NCI-H524 (cell line): ENCODE measurements around the gene AHRR.

Experiments
- DNase-seq, 2 experiments: peaks; one replicate each; lab custom pipeline; 2025; lab: John Stamatoyannopoulos, UW

AHRR gene

GRCh38 chr5:429453-430188 is 108.1 kb downstream of the AHRR start:
- no peak for DNase-seq

GRCh38 chr5:430214-430925 is 108.9 kb downstream of the AHRR start:
- DNase-seq, result no peak

DNA sequence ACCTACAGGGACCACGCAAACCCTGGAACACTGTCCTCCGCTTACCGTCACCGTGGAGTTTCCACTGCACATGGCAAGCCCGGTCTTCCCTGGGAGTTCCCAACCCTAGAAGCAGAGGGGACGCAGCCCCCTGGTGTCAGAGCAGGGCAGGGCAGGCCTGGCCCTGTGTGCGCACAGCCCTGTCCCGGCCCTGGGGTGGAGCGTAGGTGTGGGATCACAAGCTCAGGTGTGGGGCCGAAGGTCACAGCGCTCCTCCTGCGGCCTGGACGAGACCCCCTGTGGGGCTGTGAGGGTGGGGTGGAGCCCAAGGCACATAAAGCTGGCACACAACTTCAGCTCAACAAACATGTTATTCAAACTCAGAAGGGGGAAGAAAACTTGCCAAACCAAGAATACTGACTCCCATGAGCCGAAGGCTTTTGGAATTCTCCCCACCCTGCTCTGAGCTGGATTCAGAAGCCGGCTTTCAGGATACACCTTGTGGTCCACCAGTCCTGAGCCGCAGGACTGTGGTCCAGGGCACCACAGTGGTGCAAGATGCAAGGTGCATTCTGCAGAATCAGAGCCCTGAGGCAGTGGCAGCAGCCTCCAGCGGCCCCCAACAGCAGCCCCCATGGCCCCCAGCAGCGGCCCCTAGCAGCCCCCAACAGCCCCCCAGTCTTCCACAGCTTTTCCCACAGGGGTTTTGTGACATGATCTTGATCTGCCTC is 109.6 kb downstream of the AHRR start:
- DNase-seq, result peak; percentile 45 to 78

DNA sequence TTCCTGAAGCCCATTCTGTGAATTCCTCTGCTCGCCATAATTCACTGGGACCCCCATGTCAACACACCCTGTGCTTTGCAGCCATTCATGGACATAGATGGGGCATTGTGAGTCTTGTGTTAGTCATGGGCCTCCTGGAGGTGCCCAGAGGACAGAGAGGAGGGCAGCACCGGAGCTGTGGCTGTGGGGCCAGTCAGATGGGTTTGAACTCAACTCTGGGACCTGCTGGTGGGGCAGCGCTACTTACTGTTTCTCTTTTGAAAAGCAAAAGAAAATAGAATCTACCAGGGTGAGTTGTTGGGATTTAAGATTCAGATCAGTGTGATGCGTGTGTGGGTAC is 110.2 kb downstream of the AHRR start:
- DNase-seq, result no peak

DNA sequence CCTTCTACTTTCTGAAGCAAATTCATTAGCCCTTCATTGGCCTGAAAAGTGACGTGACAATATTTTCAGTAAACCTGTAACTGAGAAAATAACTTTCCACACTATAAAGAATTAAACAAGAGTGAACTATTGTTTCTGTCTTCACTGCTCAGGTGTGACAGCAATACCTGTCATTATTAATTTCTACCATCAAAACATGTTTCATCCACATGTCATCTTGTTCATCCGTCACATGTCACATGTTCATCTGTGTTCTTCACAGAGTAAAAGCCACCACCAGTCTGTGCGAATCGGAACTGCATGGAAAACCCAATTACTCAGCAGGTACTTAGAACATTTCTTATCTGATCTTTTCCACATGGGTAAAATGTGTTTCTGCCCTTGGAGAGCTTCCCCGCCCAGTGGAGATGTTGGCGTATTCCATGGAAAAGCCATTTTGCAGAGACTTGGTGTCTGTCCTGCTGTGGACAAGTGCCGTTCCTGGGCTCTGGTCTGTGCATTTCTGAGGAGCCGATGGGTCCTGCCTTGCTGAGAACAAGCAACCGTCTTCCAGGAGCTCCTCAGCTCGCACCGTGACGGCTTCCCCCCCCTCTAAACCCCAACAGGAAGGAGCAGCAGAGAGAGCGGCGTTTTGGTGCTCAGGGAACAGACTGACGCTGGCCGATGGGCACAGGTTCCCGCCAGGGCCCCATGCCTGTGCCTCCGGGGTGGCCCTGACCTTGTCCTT is 110.8 kb downstream of the AHRR start:
- no peak for DNase-seq

GRCh38 chr5:432928-433791 is 111.6 kb downstream of the AHRR start:
- no peak for DNase-seq

DNA sequence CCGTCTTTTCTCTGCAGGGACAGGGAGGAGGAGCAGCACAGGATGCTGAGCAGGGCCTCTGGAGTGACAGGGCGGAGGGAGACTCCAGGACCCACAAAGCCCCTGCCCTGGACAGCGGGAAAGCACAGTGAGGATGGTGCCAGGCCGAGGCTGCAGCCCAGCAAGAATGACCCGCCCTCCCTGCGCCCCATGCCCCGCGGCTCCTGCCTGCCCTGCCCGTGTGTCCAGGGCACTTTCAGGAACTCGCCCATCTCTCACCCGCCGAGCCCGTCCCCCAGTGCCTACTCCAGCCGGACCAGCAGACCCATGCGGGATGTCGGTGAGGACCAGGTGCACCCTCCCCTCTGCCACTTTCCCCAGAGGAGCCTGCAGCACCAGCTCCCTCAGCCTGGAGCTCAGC is 112.3 kb downstream of the AHRR start:
- DNase-seq, result no peak

- no peak for DNase-seq
These were observed 113.1 kb downstream of the AHRR start for GRCh38 chr5:434443-435146.

GRCh38 chr5:435156-435790 is 113.8 kb downstream of the AHRR start:
- no peak for DNase-seq

DNA sequence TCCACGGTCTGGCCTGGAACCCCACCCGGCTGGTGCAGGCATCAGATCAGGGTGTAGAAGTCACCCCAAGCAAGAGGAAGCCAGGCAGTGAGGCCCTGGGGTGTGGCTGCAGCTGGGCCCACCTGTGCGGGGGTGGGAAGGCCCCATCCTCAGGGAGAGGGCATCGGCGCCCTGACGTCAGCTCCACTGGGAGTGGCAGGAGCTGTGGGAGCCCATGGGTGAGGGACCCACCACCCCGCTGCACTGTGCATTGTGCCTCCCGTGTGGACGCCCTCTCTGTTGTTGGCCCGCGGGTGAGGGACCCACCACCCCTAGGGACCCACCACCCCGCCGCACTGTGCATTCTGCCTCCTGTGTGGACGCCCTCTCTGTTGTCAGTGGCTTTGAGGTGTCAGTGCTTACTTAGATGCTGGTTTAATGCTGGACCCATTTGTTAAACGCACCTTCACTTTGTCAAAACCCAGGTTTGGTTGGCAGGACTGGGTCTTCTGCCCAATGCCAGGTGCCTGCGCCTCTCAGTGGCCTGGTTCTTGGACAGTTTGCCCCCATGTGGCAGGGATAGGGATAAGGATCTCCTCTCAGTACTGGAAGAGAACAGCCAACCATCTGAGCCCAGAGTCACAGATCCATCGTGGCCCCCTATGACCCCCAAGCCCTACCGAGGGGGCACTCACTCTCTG is 114.6 kb downstream of the AHRR start:
- DNase-seq, result peak in 1 of 2 experiments; percentile 52

- DNase-seq, result no peak
These were observed 115.1 kb downstream of the AHRR start for GRCh38 chr5:436641-436975.

DNA sequence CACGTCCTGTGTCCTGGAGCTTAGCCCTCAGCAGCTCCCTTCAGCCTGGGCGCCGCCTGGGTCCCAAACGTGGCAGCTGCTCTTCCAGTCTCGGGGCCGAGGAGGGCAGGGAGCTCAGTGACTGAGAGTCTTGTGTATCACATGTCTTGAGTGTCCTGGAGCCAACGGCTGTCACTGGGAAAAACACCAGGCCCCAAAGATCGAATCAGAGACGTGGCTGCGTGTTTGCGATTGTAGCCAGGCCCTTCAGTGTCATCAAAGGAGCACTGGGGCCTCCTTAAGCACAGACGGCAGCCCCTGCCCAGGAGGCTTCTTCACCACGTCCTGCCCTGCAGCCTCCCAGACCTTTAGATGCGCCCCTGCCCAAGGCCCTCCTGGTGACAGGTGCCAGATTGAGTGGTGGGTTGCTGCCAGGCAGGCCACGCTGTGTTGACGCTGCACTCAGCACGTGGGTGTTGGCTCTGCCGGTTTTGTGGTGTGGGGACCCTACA is 115.8 kb downstream of the AHRR start:
- DNase-seq, result no peak

- DNase-seq, result no peak
These were observed 117.0 kb downstream of the AHRR start for GRCh38 chr5:438481-438981.

DNA sequence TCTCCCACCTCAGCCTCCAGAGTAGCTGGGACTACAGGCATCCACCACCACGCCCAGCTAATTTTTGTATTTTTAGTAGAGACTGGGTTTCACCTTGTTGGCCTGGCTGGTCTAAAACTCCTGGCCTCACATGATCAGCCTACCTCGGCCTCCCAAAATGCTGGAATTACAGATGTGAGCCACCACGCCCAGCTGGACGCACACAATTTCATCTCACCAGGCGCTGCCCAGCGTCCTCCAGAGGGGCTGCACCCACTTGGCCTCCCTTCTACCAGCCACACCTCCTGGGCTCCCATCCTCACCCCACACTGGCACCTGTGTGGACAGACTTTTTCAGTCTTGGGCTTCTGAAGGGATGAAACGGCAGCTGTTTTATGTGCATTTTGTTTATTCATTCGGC is 117.7 kb downstream of the AHRR start:
- DNase-seq, result no peak

DNA sequence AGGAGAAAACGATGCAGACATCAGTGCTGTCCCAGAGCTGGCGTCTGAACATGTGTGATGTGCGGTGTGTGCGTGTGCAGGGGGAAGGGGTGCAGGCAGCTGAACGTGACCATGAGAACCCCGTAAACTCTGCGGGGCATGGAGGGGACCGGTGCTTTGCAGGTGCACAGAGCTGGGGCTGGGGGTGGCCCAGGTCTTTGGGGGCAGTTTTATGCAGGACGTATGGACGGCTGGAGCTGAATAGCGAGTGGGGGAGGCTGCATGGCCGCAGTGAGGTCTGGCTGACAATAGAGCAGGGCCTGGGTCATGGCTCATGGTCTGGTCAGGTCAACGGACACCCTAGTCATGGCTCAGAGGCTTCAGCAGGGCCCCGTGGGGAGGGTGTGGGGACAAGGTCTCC is 118.1 kb downstream of the AHRR start:
- DNase-seq, result no peak

DNA sequence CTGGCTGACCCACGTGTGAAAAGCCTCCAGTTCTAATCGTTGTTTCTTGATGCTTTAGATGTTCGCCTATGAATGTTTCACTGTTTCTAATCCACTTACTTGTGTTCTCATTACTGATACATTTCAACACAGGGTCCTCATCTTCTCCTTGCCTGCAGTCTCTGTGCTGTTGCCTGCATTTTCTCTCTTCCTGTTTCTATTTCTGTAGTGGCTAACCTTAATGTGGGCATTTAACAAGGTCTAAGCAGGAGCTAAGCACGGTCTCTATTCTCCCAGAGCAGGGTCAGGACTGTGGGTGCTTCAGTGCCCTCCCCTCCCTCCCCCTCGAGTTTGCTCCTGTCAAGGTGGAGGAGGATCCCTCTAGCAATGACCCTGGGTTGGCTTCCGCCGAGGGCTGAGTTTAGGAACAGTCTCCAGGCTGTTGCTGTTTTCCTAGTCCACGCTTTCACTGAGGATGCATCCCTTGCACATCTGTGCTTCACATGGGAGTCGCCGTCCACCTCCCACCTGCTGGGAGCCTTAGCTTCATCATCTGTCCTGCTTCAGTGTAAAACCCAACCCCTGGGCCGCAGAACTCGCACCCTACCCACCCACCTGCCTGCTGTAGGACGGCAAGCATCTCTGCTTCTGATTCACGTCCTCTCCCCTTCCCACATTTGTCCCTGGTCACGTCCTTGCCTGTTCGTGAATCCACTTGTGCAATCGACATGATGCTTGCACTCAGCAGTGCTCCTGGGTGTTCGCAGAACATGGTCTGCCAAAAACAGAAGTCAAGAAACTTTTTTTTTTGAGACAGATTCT is 119.1 kb downstream of the AHRR start:
- DNase-seq, result no peak

GRCh38 chr5:441996-442334 is 120.5 kb downstream of the AHRR start:
- DNase-seq, result no peak

GRCh38 chr5:442335-443238 is 121.1 kb downstream of the AHRR start, which contains the start of gene EXOC3:
Gene EXOC3, plus strand, starts transcription at chr5:443176. Its CDS starts 3,030 bp downstream, at chr5:446206.
- peak; percentile 41 to 80 for DNase-seq
